ENCODE results near the gene RASSF4.

GRCh38 chr10:44958898-44959246, 730 bp upstream of the RASSF4 start:
- TF ChIP-seq, protein P1, sequence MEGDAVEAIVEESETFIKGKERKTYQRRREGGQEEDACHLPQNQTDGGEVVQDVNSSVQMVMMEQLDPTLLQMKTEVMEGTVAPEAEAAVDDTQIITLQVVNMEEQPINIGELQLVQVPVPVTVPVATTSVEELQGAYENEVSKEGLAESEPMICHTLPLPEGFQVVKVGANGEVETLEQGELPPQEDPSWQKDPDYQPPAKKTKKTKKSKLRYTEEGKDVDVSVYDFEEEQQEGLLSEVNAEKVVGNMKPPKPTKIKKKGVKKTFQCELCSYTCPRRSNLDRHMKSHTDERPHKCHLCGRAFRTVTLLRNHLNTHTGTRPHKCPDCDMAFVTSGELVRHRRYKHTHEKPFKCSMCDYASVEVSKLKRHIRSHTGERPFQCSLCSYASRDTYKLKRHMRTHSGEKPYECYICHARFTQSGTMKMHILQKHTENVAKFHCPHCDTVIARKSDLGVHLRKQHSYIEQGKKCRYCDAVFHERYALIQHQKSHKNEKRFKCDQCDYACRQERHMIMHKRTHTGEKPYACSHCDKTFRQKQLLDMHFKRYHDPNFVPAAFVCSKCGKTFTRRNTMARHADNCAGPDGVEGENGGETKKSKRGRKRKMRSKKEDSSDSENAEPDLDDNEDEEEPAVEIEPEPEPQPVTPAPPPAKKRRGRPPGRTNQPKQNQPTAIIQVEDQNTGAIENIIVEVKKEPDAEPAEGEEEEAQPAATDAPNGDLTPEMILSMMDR (IDR thresholded peaks at IDR 0.05) = no peak
- no peak for TF ChIP-seq POLR2A (IDR thresholded peaks at IDR 0.05)

All from body of pancreas (tissue), 4 donors.